Liver (tissue), 9 donors: ENCODE results near the gene RTF2. TPM values are rescaled to one million over a fixed set of nuclear protein-coding genes. Genes with fewer than 3 reads are reported as not detected.
A peak's percentile ranks its signal among the peaks of the same experiment; 100 is the strongest.

Experiments
- DNase-seq: peaks from one replicate; pipeline ENCODE4 v3.0.0-alpha.2; 2017; ENCODE audit warnings: low spot score
- H3K27ac ChIP-seq, 2 donors: one replicate each; pipeline ENCODE4 v1.7.0; 2013; ENCODE audit warnings: inconsistent platforms in 2 of 2, low read length in 2 of 2, control low read depth in 1 of 2, low read depth in 1 of 2, mild to moderate bottlenecking in 1 of 2
- H3K27me3 ChIP-seq, 4 donors: one replicate each; pipeline versions ENCODE4 v1.6.1 to v1.7.0; 2013; ENCODE audit warnings: low read length in 3 of 4, inconsistent platforms in 1 of 4, mild to moderate bottlenecking in 1 of 4, moderate library complexity in 1 of 4; ENCODE audit not compliant: control insufficient read depth in 4 of 4, insufficient read depth in 4 of 4
- H3K36me3 ChIP-seq, 4 donors: one replicate each; pipeline versions ENCODE4 v1.6.1 to v1.7.0; 2013; ENCODE audit warnings: low read length in 3 of 4, mild to moderate bottlenecking in 3 of 4, low read depth in 1 of 4, moderate library complexity in 1 of 4; ENCODE audit not compliant: control insufficient read depth in 4 of 4, insufficient read depth in 3 of 4
- H3K4me1 ChIP-seq, 4 donors: one replicate each; pipeline versions ENCODE4 v1.6.1 to v1.7.0; 2013; ENCODE audit warnings: low read length in 3 of 4, mild to moderate bottlenecking in 3 of 4, moderate library complexity in 1 of 4; ENCODE audit not compliant: control insufficient read depth in 4 of 4, insufficient read depth in 4 of 4
- H3K4me3 ChIP-seq, 3 donors: one replicate each; pipeline versions ENCODE4 v1.6.1 to v1.7.0; 2013; ENCODE audit warnings: low read length in 3 of 3, control low read depth in 1 of 3, low read depth in 1 of 3, mild to moderate bottlenecking in 1 of 3
- H3K9ac ChIP-seq, 2 donors: one replicate each; pipeline ENCODE4 v1.7.0; 2013; ENCODE audit warnings: low read length in 2 of 2, mild to moderate bottlenecking in 2 of 2, moderate library complexity in 2 of 2, control low read depth in 1 of 2, low read depth in 1 of 2
- H3K9me3 ChIP-seq, 4 donors: one replicate each; pipeline versions ENCODE4 v1.6.1 to v1.7.0; 2013; ENCODE audit warnings: low read length in 3 of 4; ENCODE audit not compliant: control insufficient read depth in 4 of 4
- EGR1 ChIP-seq, 2 donors: IDR thresholded peaks; 2 replicates each; pipeline ENCODE4 v1.6.1; 2016 to 2018; ENCODE audit warnings: antibody characterized with exemption in 2 of 2, low read depth in 2 of 2
- FOXA1 ChIP-seq: IDR thresholded peaks from 2 replicates; pipeline ENCODE4 v1.6.1; 2016; ENCODE audit warnings: antibody characterized with exemption
- FOXA2 ChIP-seq: IDR thresholded peaks from 2 replicates; pipeline ENCODE4 v1.6.1; 2016; ENCODE audit warnings: antibody characterized with exemption
- GABPA ChIP-seq, 2 donors: IDR thresholded peaks in 1 of 2; conservative IDR thresholded peaks in 1 of 2; 2 replicates each; pipeline ENCODE4 v1.6.1; 2016; ENCODE audit warnings: antibody characterized with exemption in 2 of 2, mild to moderate bottlenecking in 1 of 2, moderate library complexity in 1 of 2
- HNF4A ChIP-seq, 2 donors: conservative IDR thresholded peaks; 2 replicates each; pipeline ENCODE4 v1.6.1; 2016; ENCODE audit warnings: antibody characterized with exemption in 2 of 2, mild to moderate bottlenecking in 2 of 2
- HNF4G ChIP-seq: IDR thresholded peaks from 2 replicates; pipeline ENCODE4 v1.6.1; 2016; ENCODE audit warnings: antibody characterized with exemption
- JUND ChIP-seq, 2 donors: IDR thresholded peaks; 2 replicates each; pipeline ENCODE4 v1.6.1; 2016; ENCODE audit warnings: antibody characterized with exemption in 2 of 2
- MAX ChIP-seq: IDR thresholded peaks from 2 replicates; pipeline ENCODE4 v1.6.1; 2016; ENCODE audit warnings: antibody characterized with exemption
- NR2F2 ChIP-seq: IDR thresholded peaks from 2 replicates; pipeline ENCODE4 v1.6.1; 2016; ENCODE audit warnings: antibody characterized with exemption
- RAD21 ChIP-seq, 2 donors: IDR thresholded peaks; 2 replicates each; pipeline ENCODE4 v1.6.1; 2016; ENCODE audit warnings: antibody characterized with exemption in 2 of 2, mild to moderate bottlenecking in 2 of 2
- RXRA ChIP-seq, 2 donors: IDR thresholded peaks; 2 replicates each; pipeline ENCODE4 v1.6.1; 2017 to 2018; ENCODE audit warnings: antibody characterized with exemption in 2 of 2, mild to moderate bottlenecking in 1 of 2
- SP1 ChIP-seq: IDR thresholded peaks from 2 replicates; pipeline ENCODE4 v1.6.1; 2018; ENCODE audit warnings: antibody characterized with exemption, mild to moderate bottlenecking
- TAF1 ChIP-seq: conservative IDR thresholded peaks from 2 replicates; pipeline ENCODE4 v1.6.1; 2016; ENCODE audit warnings: antibody characterized with exemption, mild to moderate bottlenecking
- YY1 ChIP-seq: IDR thresholded peaks from 2 replicates; pipeline ENCODE4 v1.6.1; 2016; ENCODE audit warnings: antibody characterized with exemption, mild to moderate bottlenecking
- WGBS: extraction: QIAGEN DNeasy Blood & Tissue Kit; methylation state at CpG from one replicate; pipeline ENCODE4 v1.1.7; 2013; 5-methylcytosine and 5-hydroxymethylcytosine counted together
- polyA plus RNA-seq, 2 donors: library from polyadenylated mRNA; stranded (reverse) in 1 of 2; unstranded in 1 of 2; fragments of 200-250 nt in 1 of 2; fragments of >200 nt in 1 of 2; fragmentation: Nextera tagmentation in 1 of 2; extraction: Ambion mirVana in 1 of 2; gene quantifications; one replicate each; pipeline versions ENCODE4 v1.2.1 to v1.2.3, GENCODE V29; 2013 to 2015
- total RNA-seq, 2 donors: library from RNA; depleted of rRNA; stranded (reverse); fragments of >200 nt; gene quantifications; one replicate each; pipeline ENCODE4 v1.2.3, GENCODE V29; 2014
- TF ChIP-seq, protein P1 (sequence below): IDR thresholded peaks from 2 replicates; pipeline ENCODE4 v1.6.1; 2016; ENCODE audit warnings: antibody characterized with exemption
- TF ChIP-seq, protein P2 (sequence below): fragments of 150-350 bp; IDR thresholded peaks from 2 replicates; pipeline ENCODE4 v1.5.1; 2017; ENCODE audit warnings: improper control_type of control experiment, low read depth, low read length; ENCODE audit not compliant: missing input control
- TF ChIP-seq, protein P3 (sequence below): IDR thresholded peaks from 2 replicates; pipeline ENCODE4 v1.6.1; 2016; ENCODE audit warnings: antibody characterized with exemption
- TF ChIP-seq, protein P4 (sequence below): IDR thresholded peaks from 2 replicates; pipeline ENCODE4 v1.6.1; 2016; ENCODE audit warnings: antibody characterized with exemption, mild to moderate bottlenecking
- donor health status: healthy.
- donor health status: healthy.
- donor health status: healthy.
- donor health status: healthy.
- donor health status: healthy.

The RTF2 gene
- total and polyA plus RNA-seq, 4 donors = 29.0 to 46.6 (median 35.1) TPM

DNA sequence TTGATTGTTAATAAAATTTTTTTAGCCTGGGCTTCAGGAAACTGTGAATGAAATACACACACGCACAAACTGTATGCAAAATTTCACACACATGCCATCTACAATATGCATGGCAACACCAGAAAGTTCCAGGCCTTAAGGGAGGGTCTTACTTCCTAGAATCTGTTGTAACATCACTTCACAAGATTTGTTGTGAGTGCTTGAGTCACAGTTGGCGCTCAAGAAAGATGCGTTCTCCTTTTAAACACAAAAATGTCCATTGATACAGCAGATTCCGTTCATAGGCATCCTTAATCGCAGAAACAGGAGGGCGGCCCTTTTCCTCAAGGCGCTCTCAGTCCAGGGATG, 485 bp upstream of the RTF2 start:
- Histone ChIP-seq H3K9ac (peak overlapping the region; percentile 8 to 9), H3K9me3 (no peaks in the 10 kb centered on the region), H3K36me3 (peaks cover 0 to 4% (median under 1%) of the 10 kb centered on the region in 4 donors), H3K4me1 (peaks cover 2 to 22% (median 17%) of the 10 kb centered on the region in 4 donors), H3K27ac (peak overlapping the region; percentile 68 to 69), H3K27me3 (no peaks in the 10 kb centered on the region), H3K4me3 (peak overlapping the region; percentile 66 to 97 (median 97))
- WGBS = 10% methylated on average over 7 of the region's 7 CpGs
- no peak for TF ChIP-seq HNF4G
- no peak for TF ChIP-seq GABPA (IDR thresholded peaks at IDR 0.05 in 1 of 2, conservative IDR thresholded peaks at IDR 0.05 in 1 of 2)
- TF ChIP-seq, protein P1, sequence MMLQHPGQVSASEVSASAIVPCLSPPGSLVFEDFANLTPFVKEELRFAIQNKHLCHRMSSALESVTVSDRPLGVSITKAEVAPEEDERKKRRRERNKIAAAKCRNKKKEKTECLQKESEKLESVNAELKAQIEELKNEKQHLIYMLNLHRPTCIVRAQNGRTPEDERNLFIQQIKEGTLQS = no peak
- TF ChIP-seq, protein P2, sequence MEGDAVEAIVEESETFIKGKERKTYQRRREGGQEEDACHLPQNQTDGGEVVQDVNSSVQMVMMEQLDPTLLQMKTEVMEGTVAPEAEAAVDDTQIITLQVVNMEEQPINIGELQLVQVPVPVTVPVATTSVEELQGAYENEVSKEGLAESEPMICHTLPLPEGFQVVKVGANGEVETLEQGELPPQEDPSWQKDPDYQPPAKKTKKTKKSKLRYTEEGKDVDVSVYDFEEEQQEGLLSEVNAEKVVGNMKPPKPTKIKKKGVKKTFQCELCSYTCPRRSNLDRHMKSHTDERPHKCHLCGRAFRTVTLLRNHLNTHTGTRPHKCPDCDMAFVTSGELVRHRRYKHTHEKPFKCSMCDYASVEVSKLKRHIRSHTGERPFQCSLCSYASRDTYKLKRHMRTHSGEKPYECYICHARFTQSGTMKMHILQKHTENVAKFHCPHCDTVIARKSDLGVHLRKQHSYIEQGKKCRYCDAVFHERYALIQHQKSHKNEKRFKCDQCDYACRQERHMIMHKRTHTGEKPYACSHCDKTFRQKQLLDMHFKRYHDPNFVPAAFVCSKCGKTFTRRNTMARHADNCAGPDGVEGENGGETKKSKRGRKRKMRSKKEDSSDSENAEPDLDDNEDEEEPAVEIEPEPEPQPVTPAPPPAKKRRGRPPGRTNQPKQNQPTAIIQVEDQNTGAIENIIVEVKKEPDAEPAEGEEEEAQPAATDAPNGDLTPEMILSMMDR = no peak
- TF ChIP-seq FOXA2 = no peak
- TF ChIP-seq YY1 = no peak
- no peak for TF ChIP-seq HNF4A (conservative IDR thresholded peaks at IDR 0.05)
- TF ChIP-seq JUND (IDR thresholded peaks at IDR 0.05) = no peak
- no peak for TF ChIP-seq SP1
- TF ChIP-seq RAD21 (IDR thresholded peaks at IDR 0.05) = no peak
- TF ChIP-seq, protein P3, sequence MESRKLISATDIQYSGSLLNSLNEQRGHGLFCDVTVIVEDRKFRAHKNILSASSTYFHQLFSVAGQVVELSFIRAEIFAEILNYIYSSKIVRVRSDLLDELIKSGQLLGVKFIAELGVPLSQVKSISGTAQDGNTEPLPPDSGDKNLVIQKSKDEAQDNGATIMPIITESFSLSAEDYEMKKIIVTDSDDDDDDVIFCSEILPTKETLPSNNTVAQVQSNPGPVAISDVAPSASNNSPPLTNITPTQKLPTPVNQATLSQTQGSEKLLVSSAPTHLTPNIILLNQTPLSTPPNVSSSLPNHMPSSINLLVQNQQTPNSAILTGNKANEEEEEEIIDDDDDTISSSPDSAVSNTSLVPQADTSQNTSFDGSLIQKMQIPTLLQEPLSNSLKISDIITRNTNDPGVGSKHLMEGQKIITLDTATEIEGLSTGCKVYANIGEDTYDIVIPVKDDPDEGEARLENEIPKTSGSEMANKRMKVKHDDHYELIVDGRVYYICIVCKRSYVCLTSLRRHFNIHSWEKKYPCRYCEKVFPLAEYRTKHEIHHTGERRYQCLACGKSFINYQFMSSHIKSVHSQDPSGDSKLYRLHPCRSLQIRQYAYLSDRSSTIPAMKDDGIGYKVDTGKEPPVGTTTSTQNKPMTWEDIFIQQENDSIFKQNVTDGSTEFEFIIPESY = no peak
- no peak for TF ChIP-seq NR2F2
- no peak for TF ChIP-seq FOXA1
- TF ChIP-seq RXRA (IDR thresholded peaks at IDR 0.05) = no peak
- TF ChIP-seq MAX = no peak
- TF ChIP-seq, protein P4, sequence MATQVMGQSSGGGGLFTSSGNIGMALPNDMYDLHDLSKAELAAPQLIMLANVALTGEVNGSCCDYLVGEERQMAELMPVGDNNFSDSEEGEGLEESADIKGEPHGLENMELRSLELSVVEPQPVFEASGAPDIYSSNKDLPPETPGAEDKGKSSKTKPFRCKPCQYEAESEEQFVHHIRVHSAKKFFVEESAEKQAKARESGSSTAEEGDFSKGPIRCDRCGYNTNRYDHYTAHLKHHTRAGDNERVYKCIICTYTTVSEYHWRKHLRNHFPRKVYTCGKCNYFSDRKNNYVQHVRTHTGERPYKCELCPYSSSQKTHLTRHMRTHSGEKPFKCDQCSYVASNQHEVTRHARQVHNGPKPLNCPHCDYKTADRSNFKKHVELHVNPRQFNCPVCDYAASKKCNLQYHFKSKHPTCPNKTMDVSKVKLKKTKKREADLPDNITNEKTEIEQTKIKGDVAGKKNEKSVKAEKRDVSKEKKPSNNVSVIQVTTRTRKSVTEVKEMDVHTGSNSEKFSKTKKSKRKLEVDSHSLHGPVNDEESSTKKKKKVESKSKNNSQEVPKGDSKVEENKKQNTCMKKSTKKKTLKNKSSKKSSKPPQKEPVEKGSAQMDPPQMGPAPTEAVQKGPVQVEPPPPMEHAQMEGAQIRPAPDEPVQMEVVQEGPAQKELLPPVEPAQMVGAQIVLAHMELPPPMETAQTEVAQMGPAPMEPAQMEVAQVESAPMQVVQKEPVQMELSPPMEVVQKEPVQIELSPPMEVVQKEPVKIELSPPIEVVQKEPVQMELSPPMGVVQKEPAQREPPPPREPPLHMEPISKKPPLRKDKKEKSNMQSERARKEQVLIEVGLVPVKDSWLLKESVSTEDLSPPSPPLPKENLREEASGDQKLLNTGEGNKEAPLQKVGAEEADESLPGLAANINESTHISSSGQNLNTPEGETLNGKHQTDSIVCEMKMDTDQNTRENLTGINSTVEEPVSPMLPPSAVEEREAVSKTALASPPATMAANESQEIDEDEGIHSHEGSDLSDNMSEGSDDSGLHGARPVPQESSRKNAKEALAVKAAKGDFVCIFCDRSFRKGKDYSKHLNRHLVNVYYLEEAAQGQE = no peak
- no peak for TF ChIP-seq TAF1
- TF ChIP-seq EGR1 (IDR thresholded peaks at IDR 0.05; ENCODE audit: low read depth in 2 of 2) = no peak
- DNase-seq = no peak
